ENCODE measurements around the gene FGD5. TPM values are rescaled to one million over a fixed set of nuclear protein-coding genes. Genes with fewer than 3 reads are reported as not detected.

Gene FGD5
- total and polyA plus RNA-seq, 2 experiments from 2014 or later: 7.4 to 12.2 TPM

- H4K20me1 ChIP-seq (replicated peaks; ENCODE audit: insufficient read depth): no peaks in the 10 kb centered on the region
- H3K4me2 ChIP-seq: no peak overlapping the region
- no peak for ATAC-seq
- no peak overlapping the region for H3K4me3 ChIP-seq
- no peak overlapping the region for H2AFZ ChIP-seq
- peaks cover 29% of the 10 kb centered on the region for H3K4me1 Mint-ChIP-seq
- no peaks in the 10 kb centered on the region for H3F3A ChIP-seq (replicated peaks; ENCODE audit: low read depth)
- no peaks in the 10 kb centered on the region for H3K79me2 ChIP-seq (replicated peaks; ENCODE audit: insufficient read depth)
- no peaks in the 10 kb centered on the region for H3K9me2 ChIP-seq (ENCODE audit: insufficient read depth)
- no peaks in the 10 kb centered on the region for H3K27me3 Mint-ChIP-seq (ENCODE audit: insufficient read depth, low read depth, poor library complexity)
- H3K27ac ChIP-seq (ENCODE audit: low read depth): no peak overlapping the region
- H3K4me1 ChIP-seq (ENCODE audit: insufficient read depth): peaks cover 7% of the 10 kb centered on the region
- no peaks in the 10 kb centered on the region for H3K36me3 ChIP-seq (ENCODE audit: insufficient read depth)
- TF ChIP-seq ZNF462 (CRISPR knock-in tag; IDR thresholded peaks at IDR 0.05) (no peak), EZH2phosphoT487 (IDR thresholded peaks at IDR 0.05; ENCODE audit: unreplicated experiment) (no peak), CTCF (conservative IDR thresholded peaks at IDR 0.05; ENCODE audit: low read depth in 2 of 2) (no peak), JUNB (IDR thresholded peaks at IDR 0.05; ENCODE audit: unreplicated experiment) (no peak), CREB1 (CRISPR knock-in tag; IDR thresholded peaks at IDR 0.05; ENCODE audit: low read depth) (no peak), ZNF114 (CRISPR knock-in tag; IDR thresholded peaks at IDR 0.05) (no peak), EZH2 (IDR thresholded peaks at IDR 0.05; ENCODE audit: low read depth, unreplicated experiment) (no peak), NANOG (IDR thresholded peaks at IDR 0.05; ENCODE audit: borderline replicate concordance) (no peak), REST (IDR thresholded peaks at IDR 0.05; ENCODE audit: unreplicated experiment) (no peak), POLR2AphosphoS5 (IDR thresholded peaks at IDR 0.05; ENCODE audit: low read depth) (no peak), ZNF331 (CRISPR knock-in tag; IDR thresholded peaks at IDR 0.05; ENCODE audit: low read depth) (no peak), ETS1 (IDR thresholded peaks at IDR 0.05) (no peak), STAT1 (IDR thresholded peaks at IDR 0.05; ENCODE audit: unreplicated experiment) (no peak)
- H3K36me3 Mint-ChIP-seq (ENCODE audit: low read depth): no peaks in the 10 kb centered on the region
- DNase-seq (ENCODE audit: low spot score): no peak
- H3K27me3 ChIP-seq (ENCODE audit: insufficient read depth): no peaks in the 10 kb centered on the region
- no peaks in the 10 kb centered on the region; the same call in 2 of the 3 replicates for H3K9me3 Mint-ChIP-seq
- no peak overlapping the region for H3K4me3 Mint-ChIP-seq
- H3K27ac Mint-ChIP-seq: no peak overlapping the region
These were observed 19.6 kb upstream of the FGD5 start for GRCh38 chr3:14799146-14799545.
